IPS DF 19.7 (cell line): ENCODE measurements around the gene REG3A.

Experiments used
- DNase-seq: peaks from one replicate; pipeline ENCODE4 v3.0.0-alpha.2; 2013; ENCODE audit warnings: low read depth, low spot score

Gene REG3A

DNA sequence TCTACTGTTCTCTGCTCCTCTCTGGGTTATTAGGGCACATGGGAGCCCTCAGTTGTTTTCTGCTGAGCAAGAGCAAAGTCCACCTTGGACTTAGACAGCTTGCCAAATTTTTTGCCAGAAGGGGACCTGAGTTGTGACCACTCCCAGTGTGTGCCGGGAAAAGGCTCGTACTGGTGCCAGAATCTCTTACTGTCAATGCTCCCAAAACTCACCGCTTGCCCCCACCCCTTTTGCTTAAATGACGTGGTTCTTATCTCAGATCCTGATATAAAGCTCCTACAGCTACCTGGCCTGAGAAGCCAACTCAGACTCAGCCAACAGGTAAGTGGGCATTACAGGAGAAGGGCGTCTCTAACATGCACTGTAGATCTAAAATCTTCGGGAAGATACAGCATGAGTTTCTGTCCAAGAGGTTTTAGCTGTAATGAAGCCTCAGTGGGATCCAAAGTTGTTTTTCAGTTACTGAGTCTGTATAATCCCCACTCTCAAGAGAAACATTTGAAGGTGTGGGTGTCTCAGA lies 39.3 kb downstream of the REG3A start, which contains the start of gene REG1A:
REG1A (plus strand) TSS at position 295 of the 520 bp plus-strand sequence. CDS start 374 bp downstream, outside the sequence.
- no peak for DNase-seq

DNA sequence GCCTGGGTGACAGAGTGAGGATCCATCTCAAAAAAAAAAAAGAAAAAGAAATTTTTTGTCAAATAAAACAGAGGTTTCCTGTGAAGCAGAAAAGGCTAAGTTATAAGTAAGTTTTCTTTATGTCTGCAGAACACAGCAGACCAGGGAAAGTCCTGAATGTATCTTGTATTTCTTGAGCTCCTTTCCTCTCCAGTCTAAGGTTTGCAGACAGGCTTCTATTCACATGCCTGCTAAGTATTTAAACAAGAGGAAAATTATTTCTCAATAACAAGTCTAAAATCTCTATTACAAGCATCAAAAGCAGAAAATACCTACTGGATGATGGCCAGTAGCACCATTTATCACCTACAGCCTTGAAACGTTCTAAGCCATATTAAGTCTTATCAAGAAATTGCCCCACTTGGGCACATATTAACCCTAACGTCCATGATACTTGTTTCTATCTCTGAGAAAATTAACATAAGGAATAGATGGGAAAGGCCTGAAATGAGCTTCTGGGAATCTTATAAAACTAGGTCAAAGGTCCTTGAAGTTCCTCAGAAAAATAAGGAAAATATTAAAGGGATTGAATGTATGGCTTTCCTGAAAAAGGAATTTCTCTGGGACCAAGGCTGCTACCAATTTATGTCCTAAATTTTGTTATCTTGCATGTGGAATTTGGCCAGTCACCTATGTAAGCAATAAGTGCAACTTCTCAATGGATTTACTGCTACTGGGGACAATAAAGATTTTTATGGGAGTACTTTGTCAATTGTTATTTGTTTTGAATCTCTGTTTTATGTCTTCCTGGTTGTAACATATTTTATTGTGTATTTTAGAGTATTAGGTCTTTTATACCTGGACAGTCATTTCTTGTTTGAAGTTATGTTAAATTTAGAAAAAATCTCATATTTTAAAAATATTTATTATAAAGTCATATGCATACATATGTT lies 42.3 kb downstream of the REG3A start:
- DNase-seq: no peak

GRCh38 chr2:79114797-79115494 lies 44.6 kb downstream of the REG3A start:
- DNase-seq: no peak

GRCh38 chr2:79112269-79112668 lies 47.3 kb downstream of the REG3A start:
- DNase-seq: no peak
